Stimulated activated CD4-positive, alpha-beta T cell treated with anti-CD3 and anti-CD28 coated beads, TNF-alpha, amount 100 ng/mL, for 1 hour (primary cell): Measurements from ENCODE around the gene COX6A2.
A peak's percentile ranks its signal among the peaks of the same experiment; 100 is the strongest.
"Not testable (repeated sequence)": the region's sequence is repeated elsewhere in the genome, so short reads cannot be mapped to it uniquely, and the experiment has no call there.

ENCODE experiments used
- DNase-seq, 3 donors: peaks; one replicate each; pipeline ENCODE4 v3.0.0-alpha.2; 2020; ENCODE audit warnings: low read depth in 3 of 3, low spot score in 1 of 3

COX6A2 gene

GRCh38 chr16:31461921-31462804, 34.0 kb upstream of the COX6A2 start:
- no peak for DNase-seq

GRCh38 chr16:31461201-31461920, 33.2 kb upstream of the COX6A2 start:
- no peak for DNase-seq

GRCh38 chr16:31460582-31461002, 32.4 kb upstream of the COX6A2 start:
- no peak for DNase-seq

- peak; percentile 100 for DNase-seq
Observed at GRCh38 chr16:31459687-31460581, 31.8 kb upstream of the COX6A2 start.

GRCh38 chr16:31458844-31459686, 30.9 kb upstream of the COX6A2 start, which contains the start of gene ARMC5:
Gene ARMC5, plus strand, starts transcription at chr16:31459501. Its CDS starts 24 bp downstream, at chr16:31459525.
- peak; percentile 83 to 91 (median 90) for DNase-seq

- peak in 1 of 3 donors; percentile 32 for DNase-seq
Observed at GRCh38 chr16:31458073-31458843, 30.1 kb upstream of the COX6A2 start.

- no peak for DNase-seq
Observed at GRCh38 chr16:31456988-31457360, 28.8 kb upstream of the COX6A2 start.

GRCh38 chr16:31455601-31456314, 27.6 kb upstream of the COX6A2 start:
- no peak for DNase-seq

GRCh38 chr16:31453255-31454204, 25.4 kb upstream of the COX6A2 start:
- no peak for DNase-seq

GRCh38 chr16:31452631-31453106, 24.5 kb upstream of the COX6A2 start:
- DNase-seq, result no peak

- no peak for DNase-seq
Observed at GRCh38 chr16:31451681-31452351, 23.7 kb upstream of the COX6A2 start.

- no peak for DNase-seq
Observed at GRCh38 chr16:31451201-31451600, 23.0 kb upstream of the COX6A2 start.

- not testable (repeated sequence) for DNase-seq
Observed at GRCh38 chr16:31445931-31446330, 17.8 kb upstream of the COX6A2 start.

GRCh38 chr16:31441956-31442355, 13.8 kb upstream of the COX6A2 start:
- DNase-seq, result no peak

- DNase-seq, result no peak
Observed at GRCh38 chr16:31440516-31441184, 12.5 kb upstream of the COX6A2 start.

- DNase-seq, result no peak
Observed at GRCh38 chr16:31439519-31439918, 11.4 kb upstream of the COX6A2 start.
